ENCODE results near the gene GALNS.
"Not testable (repeated sequence)": the region's sequence is repeated elsewhere in the genome, so short reads cannot be mapped to it uniquely, and the experiment has no call there.

Gene GALNS

GRCh38 chr16:88897696-88898425, 41.1 kb upstream of the GALNS start:
- H3K4me3 ChIP-seq (ENCODE audit: low read depth, low read length), result no peak overlapping the region
- H3K4me1 ChIP-seq (ENCODE audit: control insufficient read depth, insufficient read depth, low read length), result peaks cover 7% of the 10 kb centered on the region; the same call in 1 of the 2 replicates
- H3K9ac ChIP-seq (ENCODE audit: low read length), result no peak overlapping the region
- no peaks in the 10 kb centered on the region for H3K27me3 ChIP-seq (ENCODE audit: control insufficient read depth, insufficient read depth, low read length)
- no peaks in the 10 kb centered on the region for H3K9me3 ChIP-seq (ENCODE audit: control insufficient read depth, insufficient read depth, low read depth, low read length)
- no peaks in the 10 kb centered on the region for H3K36me3 ChIP-seq (ENCODE audit: control insufficient read depth, insufficient read depth, low read length)
- no peak overlapping the region for H3K27ac ChIP-seq (ENCODE audit: low read depth, low read length)

- H3K4me1 ChIP-seq (ENCODE audit: control insufficient read depth, insufficient read depth, low read length), result no peaks in the 10 kb centered on the region
- H3K9me3 ChIP-seq (ENCODE audit: control insufficient read depth, insufficient read depth, low read depth, low read length), result no peaks in the 10 kb centered on the region
- no peaks in the 10 kb centered on the region for H3K36me3 ChIP-seq (ENCODE audit: control insufficient read depth, insufficient read depth, low read length)
- H3K27ac ChIP-seq (ENCODE audit: low read depth, low read length), result no peak overlapping the region
- no peak overlapping the region for H3K4me3 ChIP-seq (ENCODE audit: low read depth, low read length)
- no peaks in the 10 kb centered on the region for H3K27me3 ChIP-seq (ENCODE audit: control insufficient read depth, insufficient read depth, low read length)
- no peak overlapping the region for H3K9ac ChIP-seq (ENCODE audit: low read length)
Observed at GRCh38 chr16:88896238-88897070, 39.7 kb upstream of the GALNS start.

- H3K27ac ChIP-seq (ENCODE audit: low read depth, low read length), result no peak overlapping the region
- H3K4me3 ChIP-seq (ENCODE audit: low read depth, low read length), result no peak overlapping the region
- no peaks in the 10 kb centered on the region for H3K36me3 ChIP-seq (ENCODE audit: control insufficient read depth, insufficient read depth, low read length)
- H3K9me3 ChIP-seq (ENCODE audit: control insufficient read depth, insufficient read depth, low read depth, low read length), result no peaks in the 10 kb centered on the region
- H3K9ac ChIP-seq (ENCODE audit: low read length), result no peak overlapping the region
- H3K27me3 ChIP-seq (ENCODE audit: control insufficient read depth, insufficient read depth, low read length), result no peaks in the 10 kb centered on the region
- H3K4me1 ChIP-seq (ENCODE audit: control insufficient read depth, insufficient read depth, low read length), result no peaks in the 10 kb centered on the region
Observed at GRCh38 chr16:88895335-88895734, 38.6 kb upstream of the GALNS start.

- H3K4me3 ChIP-seq (ENCODE audit: low read depth, low read length), result no peak overlapping the region
- 0 out of 2 replicates have a peak, but pooled peaks cover 2% of the 10 kb centered on the region for H3K9me3 ChIP-seq (ENCODE audit: control insufficient read depth, insufficient read depth, low read depth, low read length)
- no peak overlapping the region for H3K9ac ChIP-seq (ENCODE audit: low read length)
Observed at GRCh38 chr16:88894681-88895300, 38.0 kb upstream of the GALNS start.

GRCh38 chr16:88894266-88894665, 37.5 kb upstream of the GALNS start:
- not testable (repeated sequence) for H3K36me3 ChIP-seq (ENCODE audit: control insufficient read depth, insufficient read depth, low read length); H3K27ac ChIP-seq (ENCODE audit: low read depth, low read length); H3K4me3 ChIP-seq (ENCODE audit: low read depth, low read length); H3K9me3 ChIP-seq (ENCODE audit: control insufficient read depth, insufficient read depth, low read depth, low read length); H3K27me3 ChIP-seq (ENCODE audit: control insufficient read depth, insufficient read depth, low read length); H3K4me1 ChIP-seq (ENCODE audit: control insufficient read depth, insufficient read depth, low read length); H3K9ac ChIP-seq (ENCODE audit: low read length)

More at GRCh38 chr16:88894681-88895300, 38.0 kb upstream of the GALNS start:
- no peaks in the 10 kb centered on the region for H3K27me3 ChIP-seq (ENCODE audit: control insufficient read depth, insufficient read depth, low read length)
- H3K4me1 ChIP-seq (ENCODE audit: control insufficient read depth, insufficient read depth, low read length), result no peaks in the 10 kb centered on the region
- H3K36me3 ChIP-seq (ENCODE audit: control insufficient read depth, insufficient read depth, low read length), result no peaks in the 10 kb centered on the region
- no peak overlapping the region for H3K27ac ChIP-seq (ENCODE audit: low read depth, low read length)

GRCh38 chr16:88893127-88893968, 36.6 kb upstream of the GALNS start:
- no peak overlapping the region for H3K27ac ChIP-seq (ENCODE audit: low read depth, low read length)
- no peaks in the 10 kb centered on the region for H3K4me1 ChIP-seq (ENCODE audit: control insufficient read depth, insufficient read depth, low read length)
- no peak overlapping the region for H3K9ac ChIP-seq (ENCODE audit: low read length)
- no peak overlapping the region for H3K4me3 ChIP-seq (ENCODE audit: low read depth, low read length)
- H3K36me3 ChIP-seq (ENCODE audit: control insufficient read depth, insufficient read depth, low read length), result no peaks in the 10 kb centered on the region
- H3K9me3 ChIP-seq (ENCODE audit: control insufficient read depth, insufficient read depth, low read depth, low read length), result peaks cover 6% of the 10 kb centered on the region; the same call in 1 of the 2 replicates
- H3K27me3 ChIP-seq (ENCODE audit: control insufficient read depth, insufficient read depth, low read length), result no peaks in the 10 kb centered on the region; the same call in 1 of the 2 replicates

GRCh38 chr16:88892065-88892464, 35.3 kb upstream of the GALNS start:
- Histone ChIP-seq H3K36me3 (ENCODE audit: control insufficient read depth, insufficient read depth, low read length) (no peaks in the 10 kb centered on the region), H3K9ac (ENCODE audit: low read length) (no peak overlapping the region), H3K27me3 (ENCODE audit: control insufficient read depth, insufficient read depth, low read length) (no peaks in the 10 kb centered on the region; the same call in 1 of the 2 replicates), H3K4me1 (ENCODE audit: control insufficient read depth, insufficient read depth, low read length) (no peaks in the 10 kb centered on the region), H3K9me3 (ENCODE audit: control insufficient read depth, insufficient read depth, low read depth, low read length) (peaks cover 6% of the 10 kb centered on the region; the same call in 1 of the 2 replicates), H3K27ac (ENCODE audit: low read depth, low read length) (no peak overlapping the region), H3K4me3 (ENCODE audit: low read depth, low read length) (no peak overlapping the region)

GRCh38 chr16:88891083-88891482, 34.3 kb upstream of the GALNS start:
- Histone ChIP-seq H3K4me1 (ENCODE audit: control insufficient read depth, insufficient read depth, low read length) (no peaks in the 10 kb centered on the region), H3K4me3 (ENCODE audit: low read depth, low read length) (no peak overlapping the region), H3K36me3 (ENCODE audit: control insufficient read depth, insufficient read depth, low read length) (no peaks in the 10 kb centered on the region), H3K9me3 (ENCODE audit: control insufficient read depth, insufficient read depth, low read depth, low read length) (peaks cover 6% of the 10 kb centered on the region; the same call in 1 of the 2 replicates), H3K27ac (ENCODE audit: low read depth, low read length) (no peak overlapping the region), H3K27me3 (ENCODE audit: control insufficient read depth, insufficient read depth, low read length) (no peaks in the 10 kb centered on the region; the same call in 1 of the 2 replicates), H3K9ac (ENCODE audit: low read length) (no peak overlapping the region)

GRCh38 chr16:88889702-88890352, 33.1 kb upstream of the GALNS start:
- H3K36me3 ChIP-seq (ENCODE audit: control insufficient read depth, insufficient read depth, low read length); H3K27ac ChIP-seq (ENCODE audit: low read depth, low read length); H3K9me3 ChIP-seq (ENCODE audit: control insufficient read depth, insufficient read depth, low read depth, low read length); H3K4me3 ChIP-seq (ENCODE audit: low read depth, low read length); H3K27me3 ChIP-seq (ENCODE audit: control insufficient read depth, insufficient read depth, low read length); H3K4me1 ChIP-seq (ENCODE audit: control insufficient read depth, insufficient read depth, low read length); H3K9ac ChIP-seq (ENCODE audit: low read length): not testable (repeated sequence)

Measured in HUES6 (cell line).